NOMO-1 treated with dmso at 0.1 percent for 144 hours (cell line): ENCODE results near the gene LRP1.

Experiments
- DNase-seq: peaks from one replicate; lab custom pipeline; 2025; ENCODE audit not compliant: unreplicated experiment; lab: John Stamatoyannopoulos, UW

Gene LRP1

DNA sequence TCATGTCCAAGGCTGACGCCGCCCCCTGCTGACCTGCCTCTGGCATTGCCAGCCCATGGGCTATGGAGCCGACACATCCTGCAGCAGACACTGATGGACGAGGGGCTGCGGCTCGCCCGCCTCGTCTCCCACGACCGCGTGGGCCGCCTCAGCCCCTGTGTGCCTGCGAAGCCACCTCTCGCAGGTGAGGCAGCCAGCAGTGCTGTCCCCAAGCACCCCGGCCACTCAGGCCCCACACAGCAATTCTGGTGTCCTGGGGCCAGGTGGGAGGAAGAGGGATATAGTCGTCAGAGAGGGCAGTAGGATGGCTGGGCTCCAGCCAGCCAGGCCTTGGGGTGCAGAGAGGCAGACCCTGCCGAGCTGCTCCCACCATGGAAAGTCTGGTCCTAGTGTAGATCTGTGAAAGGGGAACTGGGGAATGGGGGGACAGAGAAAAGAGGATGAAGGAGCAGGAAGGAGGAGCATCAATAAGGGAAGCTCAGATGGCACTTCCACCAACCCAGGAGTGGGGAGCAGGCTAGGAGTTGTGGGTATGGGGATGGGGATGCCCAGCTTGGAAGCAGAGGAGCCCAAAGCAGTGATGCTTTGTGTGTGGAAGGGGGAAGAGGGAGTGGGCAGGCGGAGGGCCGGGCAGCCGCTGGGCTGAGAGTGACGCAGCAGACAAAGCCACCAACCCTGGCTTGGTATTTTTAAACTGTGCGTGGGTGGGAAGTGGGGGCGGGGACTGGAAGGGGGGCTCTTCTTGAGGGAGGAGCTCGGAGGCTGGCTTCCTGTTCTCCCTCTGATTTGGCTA lies 34.7 kb upstream of the LRP1 start:
- DNase-seq: no peak

DNA sequence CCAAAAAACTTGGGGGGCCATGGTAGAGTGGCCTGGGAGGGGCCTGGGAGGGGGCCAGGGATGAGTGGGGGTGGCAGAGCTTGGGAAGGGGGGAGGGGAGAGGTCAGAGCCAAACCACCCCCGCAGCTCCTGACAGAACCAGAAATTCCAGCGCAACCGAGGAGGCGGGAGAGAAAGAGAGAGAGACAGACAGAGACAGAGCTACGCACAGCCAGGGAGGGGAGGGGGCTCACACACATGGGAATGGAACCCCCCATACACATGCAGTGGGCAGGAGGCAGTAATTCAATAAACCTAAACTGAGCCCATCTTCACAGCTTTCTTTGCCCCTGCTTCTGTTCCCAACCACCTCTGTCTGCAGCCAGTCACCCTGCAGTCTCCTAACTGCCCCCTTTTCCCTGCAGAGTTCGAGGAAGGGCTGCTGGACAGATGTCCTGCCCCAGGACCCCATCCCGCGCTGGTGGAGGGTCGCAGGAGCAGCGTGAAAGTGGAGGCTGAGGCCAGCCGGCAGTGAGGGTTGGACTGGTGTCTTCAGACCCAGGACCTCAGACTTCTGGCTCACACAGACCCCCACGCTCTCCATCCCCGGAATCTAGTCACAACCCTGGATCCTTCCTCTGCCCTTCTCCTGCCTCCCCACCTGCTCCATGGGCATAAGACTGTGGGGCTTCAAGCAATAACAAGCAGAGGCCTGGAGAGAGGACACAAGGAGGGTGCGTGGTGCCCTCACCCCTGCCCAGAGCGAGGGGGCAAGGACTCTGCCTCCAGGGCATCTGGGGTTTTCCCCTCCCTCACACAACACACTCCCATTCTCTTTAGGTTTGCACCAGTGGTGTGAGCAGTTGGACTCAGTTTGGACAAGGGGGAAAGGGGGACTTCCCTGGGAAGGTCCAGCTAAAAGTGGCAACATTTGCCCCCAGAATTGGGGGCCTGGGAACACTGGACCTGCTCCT lies 33.8 kb upstream of the LRP1 start:
- DNase-seq: no peak

DNA sequence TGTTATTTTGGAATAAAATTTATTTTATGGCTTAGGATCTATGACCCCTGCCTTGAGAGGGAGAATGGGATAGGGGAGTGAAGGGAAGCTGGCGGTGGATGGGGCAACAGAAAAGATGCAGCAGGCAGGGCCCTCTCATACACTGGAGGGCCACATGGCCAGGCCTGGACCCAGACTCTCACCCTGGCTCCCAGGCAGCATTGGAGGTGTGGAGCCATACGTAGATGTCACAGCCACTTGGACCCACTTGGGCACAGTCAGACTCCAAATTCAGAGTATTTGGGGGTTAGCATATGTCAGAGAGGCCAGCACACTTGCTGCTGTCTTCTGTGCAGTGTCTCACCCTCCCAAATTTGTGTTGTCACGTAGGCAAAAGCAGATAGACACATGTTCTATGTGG lies 32.8 kb upstream of the LRP1 start:
- no peak for DNase-seq

DNA sequence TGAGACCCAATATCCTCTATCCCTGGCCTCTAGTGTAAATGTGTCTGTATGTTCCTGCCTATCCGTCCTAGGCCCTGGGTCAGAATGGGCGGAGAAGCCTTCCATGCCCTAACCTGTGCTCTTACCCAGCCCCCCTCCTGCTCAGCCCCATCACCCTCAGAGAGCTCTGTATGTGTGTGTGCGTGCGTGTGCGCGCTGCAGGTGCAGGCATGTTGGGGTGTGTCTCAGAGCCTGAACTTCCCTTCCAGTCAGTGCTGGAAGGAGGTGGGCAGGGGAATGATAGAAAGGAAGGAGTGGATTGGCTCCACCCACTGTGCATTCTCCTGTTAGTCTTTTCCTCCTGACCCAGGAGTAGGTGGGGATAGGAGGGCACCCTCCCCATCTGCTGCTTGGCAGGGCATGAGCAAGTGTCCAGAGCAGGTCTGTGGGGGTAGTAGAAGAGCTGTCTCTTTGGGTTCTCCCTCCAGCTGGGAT lies 32.1 kb upstream of the LRP1 start:
- DNase-seq: no peak

DNA sequence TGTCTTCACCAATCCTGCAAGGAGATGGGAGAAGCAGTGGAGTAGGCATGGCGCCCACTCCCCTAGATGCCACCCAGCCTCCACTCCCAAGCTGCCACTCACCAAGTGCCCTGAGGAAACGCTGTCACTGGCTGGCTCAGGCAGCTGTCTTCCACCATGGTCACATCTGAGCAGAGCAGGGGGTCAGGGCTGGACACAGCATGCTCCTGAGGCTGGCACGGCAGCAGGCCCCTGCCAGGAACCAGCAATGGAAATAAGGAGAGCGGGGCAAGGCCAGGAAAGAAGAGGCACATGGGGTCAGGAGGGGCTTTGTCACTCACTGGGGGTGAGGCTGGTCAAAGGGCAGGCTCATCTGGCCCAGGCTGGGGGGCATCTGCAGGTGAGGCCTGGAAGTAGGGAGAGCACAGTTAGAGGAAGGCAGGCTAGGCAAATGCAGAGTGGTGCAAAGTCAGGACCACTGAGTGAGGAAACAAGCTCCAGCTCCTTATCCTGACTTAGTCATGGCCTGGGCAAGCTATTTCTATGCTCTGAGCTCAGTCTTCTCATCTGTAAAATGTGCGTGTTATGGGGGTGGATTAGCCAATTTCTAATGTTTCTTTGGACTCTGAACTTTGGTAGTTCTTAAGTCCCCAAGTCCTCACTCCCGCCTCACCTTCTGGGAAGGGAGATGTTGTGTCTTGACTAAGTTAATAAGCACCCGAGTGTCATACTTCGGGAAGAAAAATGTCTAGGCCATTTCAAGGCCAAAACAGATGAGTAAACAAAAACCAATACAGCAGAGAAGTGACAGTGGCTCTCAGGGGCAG lies 31.3 kb upstream of the LRP1 start:
- no peak for DNase-seq

DNA sequence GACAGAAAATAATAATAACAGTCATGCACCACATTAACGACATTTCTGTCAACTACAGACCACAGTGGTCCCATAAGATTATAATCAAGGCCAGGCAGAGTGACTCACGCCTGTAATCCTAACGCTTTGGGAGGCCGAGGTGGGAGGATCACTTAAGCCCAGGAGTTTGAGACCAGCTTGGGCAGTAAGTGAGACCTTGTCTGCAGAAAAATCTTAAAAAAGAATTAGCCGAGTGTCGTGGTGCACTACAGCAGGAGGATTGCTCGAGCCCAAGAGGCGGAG lies 30.8 kb upstream of the LRP1 start:
- DNase-seq: no peak

DNA sequence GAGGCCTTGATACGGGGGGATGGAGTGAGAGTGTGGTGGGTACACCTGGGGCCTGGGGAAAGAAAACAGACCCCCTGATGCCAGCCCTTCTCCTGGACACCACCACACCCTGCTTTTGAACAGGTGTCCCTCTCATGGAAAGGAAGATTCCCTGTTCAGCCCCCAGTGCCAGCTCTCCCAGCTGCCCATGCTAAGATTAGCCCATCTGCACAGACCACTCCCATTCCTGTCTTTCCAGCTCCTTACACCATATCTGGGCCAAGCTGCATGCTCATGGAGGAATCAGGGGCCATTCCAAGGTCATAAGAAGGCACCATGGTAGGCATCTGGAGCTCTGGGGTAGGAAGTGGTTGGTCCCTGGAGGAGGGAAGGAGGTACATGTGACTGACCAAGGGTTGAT lies 29.7 kb upstream of the LRP1 start:
- no peak for DNase-seq

DNA sequence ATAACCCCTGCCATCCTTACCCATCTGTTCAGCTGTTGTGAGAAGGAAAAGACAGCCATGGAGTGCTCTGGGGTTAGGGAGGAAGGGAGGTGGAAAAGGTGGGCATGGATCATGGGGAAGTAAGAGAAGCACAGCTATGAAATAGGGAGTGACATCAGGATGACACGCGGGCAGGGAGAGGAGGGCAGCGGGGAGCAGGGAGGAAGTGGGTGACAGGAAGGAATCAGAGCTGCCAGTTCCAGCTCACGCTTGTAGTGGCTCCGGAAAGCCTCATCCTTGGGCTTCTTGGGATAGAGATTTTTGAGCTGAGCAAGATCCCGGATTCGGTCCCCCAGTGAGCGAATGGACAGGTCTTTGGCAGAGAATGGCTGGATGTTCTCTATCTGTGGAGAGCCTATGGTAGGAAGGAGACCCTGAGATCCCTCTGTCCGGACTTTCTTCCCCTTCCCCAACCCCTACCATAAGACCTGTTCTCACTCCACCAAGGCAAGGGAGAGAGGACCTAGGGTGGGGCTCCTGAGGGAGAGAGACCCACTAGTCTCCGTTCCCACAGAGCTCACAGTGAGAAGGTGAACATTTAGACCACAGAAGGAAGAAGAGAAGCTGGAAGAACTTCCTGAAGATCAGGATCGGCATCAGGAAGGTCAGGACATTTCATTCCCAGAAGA lies 29.1 kb upstream of the LRP1 start:
- DNase-seq: no peak

DNA sequence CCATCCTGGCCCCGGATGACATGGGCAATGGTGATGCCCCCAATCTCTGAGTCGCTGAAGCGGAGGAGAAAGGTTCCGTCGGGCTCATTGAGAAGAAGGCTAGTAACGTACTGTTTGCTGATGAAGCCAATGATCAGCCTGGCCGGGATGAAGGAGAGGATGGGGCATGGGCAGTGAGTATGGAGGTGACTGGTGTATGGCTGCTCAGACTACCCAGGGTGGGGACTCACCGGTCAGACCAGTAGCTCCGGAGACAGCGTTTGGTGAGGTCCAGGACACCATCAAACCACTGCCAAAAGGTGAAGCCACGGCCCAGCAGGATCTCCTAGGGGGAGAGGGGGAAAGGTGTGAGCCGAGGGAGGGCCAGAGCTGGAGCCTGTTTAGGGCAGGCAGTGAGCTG lies 28.5 kb upstream of the LRP1 start:
- no peak for DNase-seq

DNA sequence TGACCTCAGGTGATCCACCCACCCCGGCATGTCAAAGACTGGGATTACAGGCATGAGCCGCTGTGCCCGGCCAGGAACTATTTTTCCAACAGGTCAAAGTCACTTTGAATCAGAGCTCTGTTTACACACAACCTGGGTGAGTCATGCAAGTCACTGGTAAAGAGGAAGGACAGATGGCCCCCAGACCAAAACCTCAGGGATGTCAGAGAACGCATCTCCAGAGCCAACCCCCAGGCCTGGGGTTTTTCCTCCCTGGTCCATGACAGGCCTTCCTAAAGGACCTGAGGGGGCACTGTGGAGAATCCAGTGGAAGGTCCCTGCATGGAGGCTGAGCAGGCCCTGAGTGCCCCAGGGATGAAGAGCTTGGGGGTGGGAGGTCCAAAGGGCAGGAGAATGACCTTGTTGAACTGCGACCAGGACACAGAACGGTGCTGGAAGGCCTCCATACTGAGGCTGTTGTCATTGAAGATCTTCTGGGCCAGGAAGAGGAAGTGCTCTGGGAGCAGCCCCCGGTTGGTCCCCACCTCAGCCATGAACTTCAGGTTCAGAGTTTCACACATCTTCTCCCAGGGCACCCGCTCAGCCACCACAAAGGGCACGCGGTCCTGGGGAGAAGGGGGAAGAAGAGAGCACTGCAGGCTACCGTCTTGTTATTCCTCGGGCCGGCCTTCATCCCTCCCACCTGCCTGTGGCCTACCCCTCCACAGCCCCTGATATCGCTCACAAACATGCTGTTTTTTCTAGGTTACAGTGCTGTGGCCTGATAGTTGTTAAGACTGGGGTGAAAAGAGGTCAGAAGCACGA lies 26.2 kb upstream of the LRP1 start:
- no peak for DNase-seq

DNA sequence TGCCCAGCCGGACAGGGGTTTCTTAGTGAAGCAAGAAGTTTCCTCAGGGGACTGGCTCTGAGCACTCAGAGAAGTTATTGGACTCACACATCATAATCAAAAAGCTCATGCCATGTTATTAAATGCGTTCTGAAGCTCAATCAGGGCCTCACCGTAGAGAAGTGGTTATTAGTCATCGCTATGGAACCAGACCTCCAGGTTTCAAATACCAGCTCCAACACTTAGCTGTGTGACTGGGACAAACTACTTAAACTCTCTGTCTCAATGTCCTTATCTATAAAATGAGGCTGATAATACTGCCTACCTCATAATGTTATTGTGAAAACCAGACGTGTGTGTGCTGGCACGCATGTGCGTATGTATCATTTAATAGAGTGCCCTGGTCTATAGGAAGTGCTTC lies 24.4 kb upstream of the LRP1 start:
- DNase-seq: no peak

DNA sequence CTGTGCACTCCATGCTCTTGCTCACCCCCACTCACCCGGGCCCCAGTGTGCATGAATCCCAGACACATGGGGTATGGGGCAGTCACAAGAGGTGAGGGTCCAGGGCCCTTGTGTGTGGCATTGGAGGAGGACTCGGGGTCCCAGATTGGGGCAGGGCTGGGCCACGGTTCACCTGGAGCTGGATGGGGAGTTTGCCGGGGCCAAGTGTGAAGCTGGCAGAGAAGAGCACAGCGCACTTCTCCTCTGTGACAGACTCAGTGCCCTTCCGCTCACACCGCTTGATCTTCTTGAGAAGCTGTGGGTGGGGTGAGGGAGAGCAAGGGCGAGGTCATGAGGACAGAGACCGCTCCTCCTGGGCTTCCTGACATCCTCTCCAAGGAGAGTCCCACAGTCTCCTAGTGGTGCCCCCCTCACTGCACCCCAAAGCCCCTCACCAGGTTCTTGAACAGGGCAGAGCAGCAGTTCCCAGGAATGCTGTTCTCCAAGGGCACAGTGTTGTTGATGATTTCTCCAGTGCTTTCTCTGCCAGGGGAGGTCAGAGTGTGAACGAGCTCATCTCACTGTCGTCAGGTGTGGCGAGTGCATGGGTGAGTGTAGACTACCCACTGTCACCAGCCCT lies 23.9 kb upstream of the LRP1 start:
- DNase-seq: no peak

DNA sequence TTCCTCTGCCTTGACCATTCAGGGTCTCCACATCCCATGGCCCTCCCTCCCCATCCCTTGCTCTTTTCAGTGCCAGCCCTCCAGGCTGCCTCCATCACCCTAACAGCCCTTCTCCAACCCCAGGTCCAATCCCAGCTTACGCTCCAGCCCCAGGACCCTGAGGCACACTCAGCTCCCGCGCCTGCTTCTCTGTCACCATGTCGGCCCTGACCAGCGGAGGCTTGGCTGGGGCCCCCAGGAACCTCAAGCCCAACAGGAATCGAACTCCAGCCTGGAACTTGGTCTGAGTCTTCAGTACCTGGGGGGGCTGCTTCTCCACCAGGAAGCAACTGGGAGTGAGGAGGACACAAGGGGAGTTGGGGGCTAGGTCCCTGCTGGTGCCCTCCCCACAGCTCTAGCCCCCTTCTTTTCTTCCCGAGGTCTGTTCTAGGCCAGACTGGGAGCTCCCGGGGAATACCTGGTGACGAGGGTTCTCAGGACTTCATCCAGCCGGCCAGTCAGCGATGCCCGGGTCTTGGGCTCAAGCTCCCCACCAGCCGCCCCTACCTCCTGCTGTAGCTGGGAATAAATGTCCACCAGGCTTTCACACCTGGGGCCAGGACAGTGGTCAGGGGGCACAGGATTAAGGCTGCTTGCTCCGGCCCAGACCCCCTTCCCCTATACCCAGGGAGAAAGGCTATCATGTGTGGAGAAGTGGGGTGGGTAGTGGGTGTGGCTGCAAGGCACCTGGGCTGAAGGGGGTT lies 23.1 kb upstream of the LRP1 start:
- DNase-seq: no peak

DNA sequence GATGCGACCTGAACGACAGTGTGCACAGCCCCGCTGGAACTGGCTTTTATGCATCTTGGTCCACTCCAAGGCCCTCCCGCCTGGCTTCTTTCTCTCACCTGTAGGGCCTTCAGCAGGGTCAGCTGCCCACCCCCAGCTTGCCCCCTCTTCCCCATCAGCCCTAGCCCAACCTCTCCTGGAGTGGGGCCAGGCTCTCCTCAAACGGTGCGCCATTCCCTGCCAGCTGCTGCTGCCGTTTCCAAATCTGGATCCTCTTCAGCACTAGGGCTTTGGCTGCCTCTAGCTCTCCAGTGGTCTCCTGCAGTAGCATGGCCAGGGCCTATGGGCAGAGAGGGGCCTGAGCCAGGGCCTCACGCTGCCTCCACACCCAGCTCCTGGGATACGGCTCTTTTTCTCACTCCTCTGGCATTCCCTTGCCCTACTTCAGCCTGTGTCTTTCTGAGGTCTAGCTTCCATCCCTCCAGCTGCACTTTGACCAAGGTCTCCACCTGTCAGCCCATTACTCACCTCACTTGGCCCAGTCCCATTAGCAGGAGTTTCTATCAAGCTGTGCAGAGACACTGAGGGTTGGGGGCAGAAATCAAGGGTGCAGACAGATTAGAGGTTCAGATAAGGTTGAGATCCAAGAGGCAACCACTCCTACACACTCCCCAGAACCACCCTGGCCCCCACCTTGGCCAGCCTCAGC lies 22.1 kb upstream of the LRP1 start:
- DNase-seq: no peak

DNA sequence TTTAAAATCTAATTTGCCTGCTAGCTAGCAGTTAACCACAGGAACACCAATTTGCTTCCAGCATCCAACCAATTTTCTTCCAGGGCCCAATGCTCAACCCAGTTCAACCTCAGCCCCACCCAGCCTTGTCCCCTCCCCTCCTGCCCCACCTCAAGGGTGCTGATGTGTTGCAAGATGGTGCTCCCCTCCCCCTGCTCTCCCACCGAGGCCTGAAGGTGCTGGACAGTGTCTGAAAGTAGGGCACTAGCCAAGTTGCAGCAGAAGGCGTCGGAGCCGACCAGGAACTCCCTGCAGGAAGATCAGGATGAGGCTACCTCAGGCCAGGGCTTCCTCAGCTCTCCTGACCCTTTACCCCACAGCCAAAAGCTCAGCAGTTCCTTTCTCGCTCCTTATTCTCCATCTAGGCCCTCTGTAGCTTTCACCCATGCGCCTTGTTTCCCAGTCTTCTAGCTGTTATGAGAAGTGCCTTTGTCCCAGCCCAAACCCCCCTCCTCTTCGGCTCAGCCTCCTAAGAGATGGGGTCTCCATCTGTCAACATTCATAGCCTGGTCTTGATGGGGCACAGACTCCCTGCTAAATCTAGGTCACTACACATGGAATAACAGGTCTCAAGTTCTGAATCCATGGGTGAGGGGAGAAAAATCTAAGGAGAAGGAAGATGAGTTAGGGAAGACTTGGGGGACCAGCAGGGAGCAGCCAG lies 20.7 kb upstream of the LRP1 start:
- no peak for DNase-seq

DNA sequence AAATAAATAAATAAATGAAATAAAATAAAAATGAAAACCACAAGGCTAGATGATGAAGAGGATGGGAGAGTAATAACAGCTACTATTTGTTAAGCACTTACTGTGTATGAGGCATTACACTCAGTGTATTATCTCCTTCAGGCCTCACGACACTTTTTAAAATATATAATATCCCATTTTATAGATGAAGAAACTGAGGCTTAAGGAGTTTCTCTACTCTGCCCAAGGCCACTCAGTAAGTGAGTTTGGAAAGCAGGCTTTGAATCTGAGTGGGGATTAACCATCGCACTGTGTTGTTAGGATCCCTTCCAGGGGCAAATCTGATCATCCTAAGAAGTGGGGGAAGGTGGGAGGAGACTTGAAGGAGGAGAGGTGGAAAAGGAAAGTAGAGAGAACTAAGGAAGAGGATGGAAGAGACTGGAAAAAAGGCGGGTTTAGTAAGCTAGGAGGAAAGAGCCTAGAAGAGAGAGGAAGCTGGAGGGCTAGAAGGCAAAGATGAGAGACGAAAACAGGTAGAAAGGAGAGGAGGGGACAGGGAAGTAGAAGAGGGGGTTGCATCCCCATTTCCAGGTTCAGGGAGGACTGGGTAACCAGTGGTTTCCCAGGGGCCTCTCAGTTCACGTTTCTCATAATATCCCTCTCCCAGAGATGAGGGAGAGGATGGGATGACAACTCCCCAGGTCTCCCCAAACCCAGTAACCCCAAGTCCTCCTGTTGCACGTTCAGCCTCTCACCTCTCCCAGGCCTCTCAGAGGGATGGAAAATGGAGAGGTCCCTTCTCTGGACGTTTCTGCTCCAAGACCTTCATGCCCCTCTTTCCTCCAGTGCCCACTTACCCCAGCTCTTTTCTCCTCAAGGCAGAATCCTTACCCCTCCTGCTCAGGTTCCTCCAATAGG lies 18.8 kb upstream of the LRP1 start:
- no peak for DNase-seq
